GM23248 (cell line): Measurements from ENCODE around the gene CRTC2. TPM values are rescaled to one million over a fixed set of nuclear protein-coding genes. Genes with fewer than 3 reads are reported as not detected.

Source experiments
- DNase-seq: peaks from one replicate; pipeline ENCODE4 v3.0.0-alpha.2; 2015
- H2AFZ ChIP-seq: fragments of 200-600 bp; sonication (generic); 2 replicates; pipeline ENCODE4 v1.6.1; 2016; ENCODE audit warnings: antibody characterized with exemption
- H3F3A ChIP-seq: fragments of 200-600 bp; sonication (generic); 2 replicates; pipeline ENCODE4 v1.6.1; 2016; ENCODE audit warnings: mild to moderate bottlenecking, antibody characterized with exemption, mixed run types; ENCODE audit not compliant: insufficient read depth
- H3K27ac ChIP-seq: fragments of 200-600 bp; sonication (generic); 2 replicates; pipeline ENCODE4 v1.5.1; 2016; ENCODE audit warnings: mild to moderate bottlenecking
- H3K27me3 ChIP-seq: fragments of 200-600 bp; sonication (generic); replicated peaks from 2 replicates; pipeline ENCODE4 v1.6.1; 2016; ENCODE audit warnings: mild to moderate bottlenecking; ENCODE audit not compliant: insufficient read depth
- H3K36me3 ChIP-seq: fragments of 200-600 bp; sonication (generic); 2 replicates; pipeline ENCODE4 v1.6.1; 2016; ENCODE audit warnings: low read depth, mild to moderate bottlenecking
- H3K4me1 ChIP-seq: fragments of 200-600 bp; sonication (generic); 2 replicates; pipeline ENCODE4 v1.6.1; 2016; ENCODE audit warnings: mild to moderate bottlenecking; ENCODE audit not compliant: insufficient read depth
- H3K4me2 ChIP-seq: fragments of 200-600 bp; sonication (generic); one replicate; pipeline ENCODE4 v1.6.1; 2016; ENCODE audit warnings: mild to moderate bottlenecking; ENCODE audit not compliant: unreplicated experiment
- H3K4me3 ChIP-seq: fragments of 200-600 bp; sonication (generic); 2 replicates; pipeline ENCODE4 v1.5.1; 2016; ENCODE audit warnings: mild to moderate bottlenecking
- H3K79me2 ChIP-seq: fragments of 200-600 bp; sonication (generic); 2 replicates; pipeline ENCODE4 v1.6.1; 2016; ENCODE audit warnings: mild to moderate bottlenecking; ENCODE audit not compliant: insufficient read depth
- H3K9ac ChIP-seq: fragments of 200-600 bp; sonication (generic); 2 replicates; pipeline ENCODE4 v1.6.1; 2016; ENCODE audit warnings: mild to moderate bottlenecking
- H3K9me2 ChIP-seq: fragments of 200-600 bp; sonication (generic); 2 replicates; pipeline ENCODE4 v1.6.1; 2016; ENCODE audit warnings: mixed run types, mild to moderate bottlenecking, moderate library complexity; ENCODE audit not compliant: insufficient read depth
- H3K9me3 ChIP-seq: fragments of 200-600 bp; sonication (generic); one replicate; pipeline ENCODE4 v1.6.1; 2017; ENCODE audit warnings: low read depth
- H4K20me1 ChIP-seq: fragments of 200-600 bp; sonication (generic); 2 replicates; pipeline ENCODE4 v1.6.0; 2016; ENCODE audit not compliant: insufficient read depth
- EZH2 ChIP-seq: fragments of 200-600 bp; sonication (generic); IDR thresholded peaks from 2 replicates; pipeline ENCODE4 v1.6.1; 2018; ENCODE audit warnings: antibody characterized with exemption, mild to moderate bottlenecking; ENCODE audit not compliant: insufficient read depth, poor library complexity, severe bottlenecking
- EZH2phosphoT487 ChIP-seq: fragments of 200-600 bp; sonication (generic); IDR thresholded peaks from 2 replicates; pipeline ENCODE4 v1.6.1; 2018; ENCODE audit warnings: antibody characterized with exemption, moderate library complexity, mild to moderate bottlenecking, low read depth; ENCODE audit not compliant: insufficient read depth
- WGBS, 2 experiments: methylation state at CpG; one replicate each; pipeline ENCODE4 v1.1.6; 2015 to 2017; ENCODE audit warnings: low lambda C conversion rate in 2 of 2, low coverage in 1 of 2; ENCODE audit errors: missing lambda C conversion rate in 2 of 2; 5-methylcytosine and 5-hydroxymethylcytosine counted together
- in situ Hi-C: fragments of 300-500 bp; cut with MboI; formaldehyde crosslinking; loops from 2 replicates; pipeline ENCODE4 v1.15.0; 2020
- polyA plus RNA-seq: library from polyadenylated mRNA; unstranded; fragments of >200 nt; fragmentation: Nextera tagmentation; extraction: Ambion mirVana; gene quantifications from 2 replicates; pipeline ENCODE4 v1.2.1, GENCODE V29; 2016
- total RNA-seq: library from RNA; depleted of rRNA; stranded (reverse); fragments of >200 nt; shearing (Covaris generic); gene quantifications from 2 replicates; pipeline ENCODE4 v1.2.3, GENCODE V29; 2014

Gene CRTC2
- total and polyA plus RNA-seq, 2 experiments from 2014 or later = 7.5 to 21.0 TPM

GRCh38 chr1:153958961-153959260 is 499 bp upstream of the CRTC2 start:
- Histone ChIP-seq H3K9ac (peak overlapping the region; percentile 90), H3K27ac (0 out of 2 replicates have a peak overlapping the region, but pooled peaks have one; percentile 11), H3F3A (peaks cover 9% of the 10 kb centered on the region; the same call in 1 of the 2 replicates), H3K4me2 (peak overlapping the region; percentile 6), H3K9me2 (no peaks in the 10 kb centered on the region), H2AFZ (peak overlapping the region; percentile 63; the same call in 1 of the 2 replicates), H3K4me1 (peaks cover 8% of the 10 kb centered on the region), H3K27me3 (no peaks in the 10 kb centered on the region), H3K4me3 (peak overlapping the region; percentile 90), H3K36me3 (no peaks in the 10 kb centered on the region), H3K79me2 (peaks cover 69% of the 10 kb centered on the region), H3K9me3 (no peaks in the 10 kb centered on the region), H4K20me1 (no peaks in the 10 kb centered on the region)
- TF ChIP-seq EZH2 (no peak), EZH2phosphoT487 (no peak)
- in situ Hi-C loops = no loop called here
- DNase-seq = no peak
- 3 to 8% methylated on average over 4 of the region's 4 CpGs for WGBS, 2 experiments

GRCh38 chr1:153957744-153958110 is 685 bp downstream of the CRTC2 start:
- Histone ChIP-seq H3K27ac (peak overlapping the region; percentile 70), H3K9me2 (no peaks in the 10 kb centered on the region), H3K27me3 (no peaks in the 10 kb centered on the region), H4K20me1 (no peaks in the 10 kb centered on the region), H3K4me2 (peak overlapping the region; percentile 95), H3K9ac (peak overlapping the region; percentile 90), H3K36me3 (no peaks in the 10 kb centered on the region), H3K4me3 (peak overlapping the region; percentile 90), H3K79me2 (peaks cover 73% of the 10 kb centered on the region), H2AFZ (peak overlapping the region; percentile 84), H3K4me1 (peaks cover 8% of the 10 kb centered on the region), H3K9me3 (no peaks in the 10 kb centered on the region), H3F3A (peaks cover 6% of the 10 kb centered on the region; the same call in 1 of the 2 replicates)
- no peak for TF ChIP-seq EZH2
- no peak for TF ChIP-seq EZH2phosphoT487
- no peak for DNase-seq
- 0 to 4% methylated on average over 12 to 13 of the region's 13 CpGs for WGBS, 2 experiments
- in situ Hi-C loops = no loop called here

- TF ChIP-seq EZH2 (no peak), EZH2phosphoT487 (no peak)
- no peaks in the 10 kb centered on the region for H3K9me3 ChIP-seq
- in situ Hi-C loops = no loop called here
- no peaks in the 10 kb centered on the region for H4K20me1 ChIP-seq
- WGBS, 2 experiments = 4 to 7% methylated on average over 6 of the region's 6 CpGs
- H3K9ac ChIP-seq = peak overlapping the region; percentile 90
- peaks cover 5% of the 10 kb centered on the region; the same call in 1 of the 2 replicates for H3F3A ChIP-seq
- no peaks in the 10 kb centered on the region for H3K27me3 ChIP-seq
- no peak overlapping the region for H2AFZ ChIP-seq
- peak overlapping the region; percentile 70; the same call in 1 of the 2 replicates for H3K27ac ChIP-seq
- peaks cover 73% of the 10 kb centered on the region for H3K79me2 ChIP-seq
- H3K4me2 ChIP-seq = peak overlapping the region; percentile 95
- DNase-seq = peak; percentile 15
- H3K36me3 ChIP-seq = no peaks in the 10 kb centered on the region
- H3K9me2 ChIP-seq = no peaks in the 10 kb centered on the region
- H3K4me3 ChIP-seq = peak overlapping the region; percentile 90
- peaks cover 8% of the 10 kb centered on the region for H3K4me1 ChIP-seq
Observed at GRCh38 chr1:153956997-153957715, 1.3 kb downstream of the CRTC2 start.

- no peak for DNase-seq
- no peak overlapping the region for H3K9ac ChIP-seq
- no peaks in the 10 kb centered on the region for H3K9me3 ChIP-seq
- H3K4me1 ChIP-seq = peaks cover 8% of the 10 kb centered on the region
- H4K20me1 ChIP-seq = no peaks in the 10 kb centered on the region
- no peaks in the 10 kb centered on the region for H3K27me3 ChIP-seq
- peaks cover 17% of the 10 kb centered on the region; the same call in 1 of the 2 replicates for H3K36me3 ChIP-seq
- H3K4me3 ChIP-seq = no peak overlapping the region
- in situ Hi-C loops = no loop called here
- no peaks in the 10 kb centered on the region for H3K9me2 ChIP-seq
- TF ChIP-seq EZH2 (no peak), EZH2phosphoT487 (no peak)
- H3K27ac ChIP-seq = no peak overlapping the region
- no peaks in the 10 kb centered on the region; the same call in 1 of the 2 replicates for H3F3A ChIP-seq
- H3K4me2 ChIP-seq = no peak overlapping the region
- 95 to 97% methylated on average over 10 of the region's 10 CpGs for WGBS, 2 experiments
- peaks cover 70% of the 10 kb centered on the region for H3K79me2 ChIP-seq
- no peak overlapping the region for H2AFZ ChIP-seq
Observed at GRCh38 chr1:153954826-153955225, 3.6 kb downstream of the CRTC2 start.
